Right lobe of liver (tissue), 6 donors: ENCODE data around the gene NDUFAB1. TPM values are rescaled to one million over a fixed set of nuclear protein-coding genes. Genes with fewer than 3 reads are reported as not detected.
A peak's percentile ranks its signal among the peaks of the same experiment; 100 is the strongest.

Experiments
- ATAC-seq, 4 donors: fragments of 200-7000 bp; cut with Tn5 transposase; one replicate each; pipeline ENCODE4 v1.9.1; 2020; ENCODE audit warnings: mild to moderate bottlenecking in 4 of 4, moderate library complexity in 4 of 4
- DNase-seq, 3 donors: peaks; one replicate each; pipeline ENCODE4 v3.0.0-alpha.2; 2020
- H3K27ac ChIP-seq, 3 donors: fragments of 200-600 bp; one replicate each; pipeline ENCODE4 v1.8.0; 2022
- H3K27me3 ChIP-seq, 2 donors: fragments of 200-600 bp; one replicate each; pipeline ENCODE4 v1.8.0; 2022
- H3K36me3 ChIP-seq, 4 donors: fragments of 200-600 bp; sonication (generic) in 1 of 4; one replicate each; pipeline versions ENCODE4 v1.5.1 to v1.8.0; 2017 to 2022; ENCODE audit warnings: control low read depth in 1 of 4
- H3K4me1 ChIP-seq, 4 donors: fragments of 200-600 bp; sonication (generic) in 1 of 4; one replicate each; pipeline versions ENCODE4 v1.5.1 to v1.8.0; 2017 to 2022; ENCODE audit warnings: control low read depth in 1 of 4
- H3K4me3 ChIP-seq, 3 donors: fragments of 200-600 bp; one replicate each; pipeline ENCODE4 v1.8.0; 2022
- H3K9me3 ChIP-seq, 4 donors: fragments of 200-600 bp; sonication (generic) in 1 of 4; one replicate each; pipeline versions ENCODE4 v1.5.1 to v1.8.0; 2017 to 2022; ENCODE audit warnings: control low read depth in 1 of 4
- POLR2A ChIP-seq: fragments of 450-650 bp; IDR thresholded peaks from one replicate; pipeline ENCODE4 v1.6.1; 2017; ENCODE audit warnings: antibody characterized with exemption, mild to moderate bottlenecking
- WGBS: methylation state at CpG from one replicate; pipeline ENCODE4 v1.1.6; 2018; ENCODE audit warnings: low coverage, low lambda C conversion rate; ENCODE audit not compliant: insufficient coverage; ENCODE audit errors: missing lambda C conversion rate; 5-methylcytosine and 5-hydroxymethylcytosine counted together
- intact Hi-C, 2 donors: fragments of 100-400 bp; cut with DNase I; formaldehyde crosslinking; loops; one replicate each; pipeline versions ENCODE4 v1.11.2 to v1.14.1; 2022
- total RNA-seq, 6 experiments: library from RNA; depleted of rRNA in 2 of 6; stranded (reverse); fragments of >200 nt in 2 of 6; fragmentation: NEBNext Ultra II Directional in 3 of 6; extraction: Animal tissue kit (Norgen Biotek cat#: 25700) in 3 of 6; gene quantifications; one replicate each; pipeline versions ENCODE4 v1.1.0 to v1.2.4, GENCODE V29; 2016 to 2023
- TF ChIP-seq, protein P1 (sequence below), 4 donors: fragments of 200-600 bp in 3 of 4; fragments of 450-650 bp in 1 of 4; IDR thresholded peaks; one replicate each; pipeline versions ENCODE4 v1.5.1 to v1.8.0; 2016 to 2022; ENCODE audit warnings: antibody characterized with exemption in 4 of 4, mild to moderate bottlenecking in 2 of 4
- donor health status: DM: no; HTN: yes; CAD: no.
- donor health status: DM: no; HTN: no; CAD: no.
- donor health status: DM: no; HTN: no; CAD: no.
- donor health status: DM: no; HTN: yes; CAD: no.
- donor health status: DM: no; HTN: yes; CAD: no.

NDUFAB1 gene
- total RNA-seq, 6 experiments from 2014 or later, result 53.9 to 87.3 (median 63.9) TPM

DNA sequence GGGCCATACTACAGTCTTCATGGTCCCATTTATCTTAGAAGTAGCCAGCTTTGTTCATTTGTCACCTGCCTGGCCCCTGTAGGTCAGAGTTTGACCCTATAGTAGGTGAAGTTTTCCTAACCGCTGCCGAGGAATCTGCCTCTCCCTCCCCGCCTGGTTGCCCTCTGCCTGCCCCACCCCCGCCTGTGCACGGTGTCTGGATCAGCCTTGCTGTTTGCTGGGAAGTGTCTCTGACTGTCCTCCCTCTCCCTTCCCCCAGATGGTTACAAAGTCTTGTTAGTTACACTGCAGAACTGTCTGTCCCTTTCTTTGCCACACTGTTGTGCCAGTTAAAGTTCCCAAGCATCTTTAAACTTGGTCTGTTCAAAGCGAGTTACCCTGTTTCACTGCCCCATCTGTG lies 32.9 kb downstream of the NDUFAB1 start:
- WGBS, result 94% methylated on average over 2 of the region's 6 CpGs
- peaks cover 0 to 10% (median 5%) of the 10 kb centered on the region in 4 donors for H3K4me1 ChIP-seq
- H3K36me3 ChIP-seq, result peaks cover 14 to 84% (median 34%) of the 10 kb centered on the region in 4 donors
- H3K27me3 ChIP-seq, result no peaks in the 10 kb centered on the region
- no peak overlapping the region for H3K27ac ChIP-seq
- TF ChIP-seq, protein P1, sequence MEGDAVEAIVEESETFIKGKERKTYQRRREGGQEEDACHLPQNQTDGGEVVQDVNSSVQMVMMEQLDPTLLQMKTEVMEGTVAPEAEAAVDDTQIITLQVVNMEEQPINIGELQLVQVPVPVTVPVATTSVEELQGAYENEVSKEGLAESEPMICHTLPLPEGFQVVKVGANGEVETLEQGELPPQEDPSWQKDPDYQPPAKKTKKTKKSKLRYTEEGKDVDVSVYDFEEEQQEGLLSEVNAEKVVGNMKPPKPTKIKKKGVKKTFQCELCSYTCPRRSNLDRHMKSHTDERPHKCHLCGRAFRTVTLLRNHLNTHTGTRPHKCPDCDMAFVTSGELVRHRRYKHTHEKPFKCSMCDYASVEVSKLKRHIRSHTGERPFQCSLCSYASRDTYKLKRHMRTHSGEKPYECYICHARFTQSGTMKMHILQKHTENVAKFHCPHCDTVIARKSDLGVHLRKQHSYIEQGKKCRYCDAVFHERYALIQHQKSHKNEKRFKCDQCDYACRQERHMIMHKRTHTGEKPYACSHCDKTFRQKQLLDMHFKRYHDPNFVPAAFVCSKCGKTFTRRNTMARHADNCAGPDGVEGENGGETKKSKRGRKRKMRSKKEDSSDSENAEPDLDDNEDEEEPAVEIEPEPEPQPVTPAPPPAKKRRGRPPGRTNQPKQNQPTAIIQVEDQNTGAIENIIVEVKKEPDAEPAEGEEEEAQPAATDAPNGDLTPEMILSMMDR (IDR thresholded peaks at IDR 0.05), result no peak
- H3K4me3 ChIP-seq, result no peak overlapping the region
- intact Hi-C loops, result no loop called here
- DNase-seq (no peak), ATAC-seq (no peak)
- H3K9me3 ChIP-seq, result no peaks in the 10 kb centered on the region

DNA sequence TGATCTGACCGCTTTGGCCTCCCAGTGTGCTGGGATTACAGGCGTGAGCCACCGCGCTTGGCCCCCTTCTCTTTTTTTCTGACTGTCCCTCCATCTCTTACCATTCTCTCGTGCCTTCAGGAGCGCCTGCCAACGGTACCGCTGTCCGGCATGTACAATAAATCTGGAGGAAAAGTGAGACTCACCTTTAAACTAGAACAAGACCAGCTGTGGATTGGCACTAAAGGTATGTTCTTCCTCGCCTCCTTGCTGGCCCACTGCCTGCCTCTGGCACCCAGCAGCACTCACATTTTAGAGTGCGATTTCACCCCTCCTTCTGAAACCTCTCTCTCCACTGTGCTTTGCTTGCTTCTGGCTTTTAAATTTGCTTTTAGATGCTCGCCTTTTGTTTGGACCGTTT lies 33.6 kb downstream of the NDUFAB1 start:
- no peak for DNase-seq
- intact Hi-C loops, result no loop called here
- TF ChIP-seq, protein P1 (IDR thresholded peaks at IDR 0.05), result no peak
- ATAC-seq, result no peak
- Histone ChIP-seq H3K27ac (no peak overlapping the region), H3K27me3 (no peaks in the 10 kb centered on the region), H3K9me3 (no peaks in the 10 kb centered on the region), H3K4me1 (peaks cover 0 to 10% (median 5%) of the 10 kb centered on the region in 4 donors), H3K4me3 (no peak overlapping the region), H3K36me3 (peaks cover 14 to 77% (median 30%) of the 10 kb centered on the region in 4 donors)
- WGBS, result 97% methylated on average over 13 of the region's 13 CpGs

DNA sequence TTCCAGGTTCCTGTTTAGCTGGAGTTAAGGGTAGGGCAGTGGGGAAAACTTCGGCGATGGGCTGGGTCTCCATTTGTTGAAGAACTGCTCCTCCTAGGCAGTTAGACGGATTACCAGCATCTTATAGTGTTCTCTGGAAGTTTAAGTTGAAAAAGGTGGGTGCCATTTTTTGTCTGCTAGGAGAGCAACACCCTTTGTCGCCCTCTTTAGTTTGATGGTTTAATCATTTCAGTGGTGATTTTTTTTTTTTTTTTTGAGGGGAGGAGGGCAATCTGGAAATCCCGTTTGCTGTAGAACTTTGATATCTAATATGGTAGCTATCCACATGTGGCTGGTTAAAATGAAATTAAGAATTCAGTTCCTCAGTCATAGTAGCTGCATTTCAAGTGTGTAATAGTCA lies 34.5 kb downstream of the NDUFAB1 start:
- Histone ChIP-seq H3K4me3 (no peak overlapping the region), H3K4me1 (peaks cover 0 to 10% (median 5%) of the 10 kb centered on the region in 4 donors), H3K9me3 (no peaks in the 10 kb centered on the region), H3K27ac (no peak overlapping the region), H3K36me3 (peaks cover 8 to 68% (median 22%) of the 10 kb centered on the region in 4 donors), H3K27me3 (no peaks in the 10 kb centered on the region)
- 86% methylated on average over 5 of the region's 5 CpGs for WGBS
- TF ChIP-seq POLR2A, result no peak
- TF ChIP-seq, protein P1 (IDR thresholded peaks at IDR 0.05), result no peak
- DNase-seq (no peak), ATAC-seq (no peak)
- intact Hi-C loops, result no loop called here

DNA sequence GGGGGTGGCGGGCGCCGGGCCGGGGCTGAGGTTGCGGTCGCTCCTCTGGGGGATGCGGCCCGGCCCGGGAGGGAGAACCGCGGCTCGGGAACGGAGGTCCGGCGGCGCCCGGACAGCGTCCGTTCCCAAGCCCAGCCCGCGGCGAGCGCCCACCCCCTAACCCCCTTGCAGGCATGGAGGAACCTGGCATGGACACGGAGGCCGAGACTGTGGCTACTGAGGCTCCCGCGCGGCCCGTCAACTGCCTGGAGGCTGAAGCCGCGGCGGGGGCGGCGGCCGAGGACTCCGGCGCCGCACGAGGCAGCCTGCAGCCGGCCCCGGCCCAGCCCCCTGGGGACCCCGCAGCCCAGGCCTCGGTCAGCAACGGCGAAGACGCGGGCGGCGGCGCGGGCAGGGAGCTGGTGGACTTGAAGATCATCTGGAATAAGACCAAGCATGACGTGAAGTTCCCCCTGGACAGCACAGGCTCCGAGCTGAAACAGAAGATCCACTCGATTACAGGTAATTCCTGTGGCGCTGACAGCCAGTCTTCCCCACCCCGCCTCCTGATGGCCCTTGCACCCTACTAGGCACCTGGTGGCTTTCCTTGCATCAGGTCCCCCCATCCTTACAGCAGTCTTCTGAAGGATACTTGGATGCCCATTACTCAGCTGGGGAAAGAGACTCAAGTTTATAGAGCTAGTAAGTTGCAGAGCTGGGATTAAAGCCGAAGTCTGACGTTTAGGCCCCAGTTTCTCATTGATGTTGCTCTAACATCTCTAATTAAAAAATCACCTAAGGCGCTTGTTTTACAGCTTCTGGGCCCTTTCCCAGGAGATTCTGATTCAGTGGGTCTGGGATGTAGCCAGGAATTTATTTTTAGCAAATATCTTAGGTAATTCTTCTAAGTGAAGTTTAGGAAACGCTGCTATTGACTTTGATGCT lies 38.1 kb downstream of the NDUFAB1 start:
- Histone ChIP-seq H3K27me3 (no peaks in the 10 kb centered on the region), H3K9me3 (no peaks in the 10 kb centered on the region), H3K27ac (peak overlapping the region; percentile 51 to 86 (median 55)), H3K36me3 (peaks cover 2 to 37% (median 9%) of the 10 kb centered on the region in 4 donors), H3K4me3 (peak overlapping the region; percentile 53 to 99 (median 66)), H3K4me1 (peaks cover 0 to 15% (median 7%) of the 10 kb centered on the region in 4 donors)
- TF ChIP-seq, protein P1 (IDR thresholded peaks at IDR 0.05), result no peak
- TF ChIP-seq POLR2A, result no peak
- WGBS, result 18% methylated on average over 4 of the region's 60 CpGs
- ATAC-seq (peak in 1 of 4 donors; percentile 3), DNase-seq (peak in 1 of 3 donors; percentile 55)
- intact Hi-C loops, result no loop called here
